ENCODE measurements around the gene NLRP12. TPM values are rescaled to one million over a fixed set of nuclear protein-coding genes. Genes with fewer than 3 reads are reported as not detected.

The NLRP12 gene, protein sequence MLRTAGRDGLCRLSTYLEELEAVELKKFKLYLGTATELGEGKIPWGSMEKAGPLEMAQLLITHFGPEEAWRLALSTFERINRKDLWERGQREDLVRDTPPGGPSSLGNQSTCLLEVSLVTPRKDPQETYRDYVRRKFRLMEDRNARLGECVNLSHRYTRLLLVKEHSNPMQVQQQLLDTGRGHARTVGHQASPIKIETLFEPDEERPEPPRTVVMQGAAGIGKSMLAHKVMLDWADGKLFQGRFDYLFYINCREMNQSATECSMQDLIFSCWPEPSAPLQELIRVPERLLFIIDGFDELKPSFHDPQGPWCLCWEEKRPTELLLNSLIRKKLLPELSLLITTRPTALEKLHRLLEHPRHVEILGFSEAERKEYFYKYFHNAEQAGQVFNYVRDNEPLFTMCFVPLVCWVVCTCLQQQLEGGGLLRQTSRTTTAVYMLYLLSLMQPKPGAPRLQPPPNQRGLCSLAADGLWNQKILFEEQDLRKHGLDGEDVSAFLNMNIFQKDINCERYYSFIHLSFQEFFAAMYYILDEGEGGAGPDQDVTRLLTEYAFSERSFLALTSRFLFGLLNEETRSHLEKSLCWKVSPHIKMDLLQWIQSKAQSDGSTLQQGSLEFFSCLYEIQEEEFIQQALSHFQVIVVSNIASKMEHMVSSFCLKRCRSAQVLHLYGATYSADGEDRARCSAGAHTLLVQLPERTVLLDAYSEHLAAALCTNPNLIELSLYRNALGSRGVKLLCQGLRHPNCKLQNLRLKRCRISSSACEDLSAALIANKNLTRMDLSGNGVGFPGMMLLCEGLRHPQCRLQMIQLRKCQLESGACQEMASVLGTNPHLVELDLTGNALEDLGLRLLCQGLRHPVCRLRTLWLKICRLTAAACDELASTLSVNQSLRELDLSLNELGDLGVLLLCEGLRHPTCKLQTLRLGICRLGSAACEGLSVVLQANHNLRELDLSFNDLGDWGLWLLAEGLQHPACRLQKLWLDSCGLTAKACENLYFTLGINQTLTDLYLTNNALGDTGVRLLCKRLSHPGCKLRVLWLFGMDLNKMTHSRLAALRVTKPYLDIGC
- 0.02 TPM in 1 of 5 replicates, not detected in the others for total RNA-seq (2022; extraction: Qiagen RNA extraction; ENCODE audit: low read depth)

DNA sequence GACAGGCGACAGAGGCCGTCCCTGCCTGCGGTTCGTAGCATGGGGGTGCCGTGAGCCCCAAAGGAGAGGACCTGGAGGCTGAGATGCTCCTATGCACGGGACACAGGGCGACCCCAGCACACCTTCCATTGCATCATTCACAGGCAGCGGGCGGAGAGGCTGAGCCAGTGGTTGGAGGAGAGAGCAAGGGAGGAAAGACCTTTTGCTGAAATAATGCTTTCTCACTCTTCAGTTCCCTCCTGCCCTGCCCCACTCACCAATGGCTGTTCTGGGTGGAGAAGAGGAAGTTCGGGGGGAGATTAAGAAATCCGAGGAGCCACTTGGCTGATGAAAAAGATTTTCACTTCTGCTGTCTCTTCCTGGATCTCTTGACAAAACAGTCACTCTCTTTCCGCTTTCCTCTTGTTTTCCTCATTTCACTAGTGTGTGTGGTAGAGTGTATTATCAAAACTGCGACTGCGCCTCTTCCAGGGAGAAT is at the start of gene NLRP12:
Gene NLRP12, minus strand, starts transcription at position 181 of the 478 bp plus-strand sequence. Its CDS starts 140 bp downstream, at position 41.

DNA sequence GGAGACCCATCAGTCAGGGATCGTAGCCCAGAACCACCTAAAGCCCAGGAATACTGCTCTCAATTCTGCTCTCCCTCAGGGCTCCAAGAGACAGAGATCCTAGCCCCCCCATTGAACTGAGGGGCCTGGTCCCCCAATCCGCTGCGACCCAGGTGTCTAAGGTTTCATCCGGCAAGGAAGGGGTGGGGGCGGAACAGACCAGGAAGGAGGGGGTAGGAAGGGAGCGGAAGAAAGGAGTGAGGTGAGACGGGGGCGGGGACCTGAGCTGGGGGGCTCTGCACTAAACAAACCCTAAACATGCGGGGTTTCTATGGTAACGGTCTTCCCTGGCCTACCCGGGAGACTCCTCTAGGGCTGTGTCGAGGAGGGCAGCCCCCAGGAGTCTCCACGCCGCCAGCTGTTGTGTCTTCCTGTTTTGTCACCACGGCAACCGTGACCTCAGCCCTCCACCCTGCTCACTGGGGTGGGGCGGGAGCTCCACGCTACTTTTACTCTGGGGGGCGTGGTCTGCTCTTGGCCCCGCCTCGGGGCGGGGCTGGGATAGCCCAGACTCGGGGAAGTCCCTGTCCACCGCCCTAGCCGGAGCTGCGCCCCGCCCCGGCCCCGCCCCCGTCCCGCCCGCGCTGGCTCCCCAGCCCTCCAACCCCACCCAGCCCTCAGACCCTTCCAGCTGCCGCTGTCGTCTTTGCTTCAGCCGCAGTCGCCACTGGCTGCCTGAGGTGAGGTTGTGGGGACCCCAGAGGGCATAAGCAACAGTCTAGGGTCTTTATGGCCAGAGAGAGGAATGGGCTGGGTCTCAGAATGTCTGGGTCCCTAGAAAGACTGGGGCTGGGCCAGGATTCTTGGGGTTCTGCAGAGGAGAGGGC is 43.3 kb upstream of the NLRP12 start, which contains the start of gene MYADM:
Gene MYADM, plus strand, starts transcription at position 659 of the 866 bp plus-strand sequence. CDS start 5,647 bp downstream, outside the sequence.

Other genes starting within 250 kb of the NLRP12 start
- not detected in 5 replicates for gene DPRX, start 192.3 kb downstream of the NLRP12 start, total RNA-seq (2022; extraction: Qiagen RNA extraction; ENCODE audit: low read depth)
- gene MYADM, start 43.6 kb upstream of the NLRP12 start, total RNA-seq (2022; extraction: Qiagen RNA extraction; ENCODE audit: low read depth) = 232 to 314 TPM (median 275 TPM) in 5 replicates
- 5.2 to 6.9 TPM (median 5.8 TPM) in 5 replicates for gene PRKCG, start 57.9 kb upstream of the NLRP12 start, total RNA-seq (2022; extraction: Qiagen RNA extraction; ENCODE audit: low read depth)
- gene CACNG7, start 85.0 kb upstream of the NLRP12 start, total RNA-seq (2022; extraction: Qiagen RNA extraction; ENCODE audit: low read depth) = 6.8 to 10.8 TPM (median 9.6 TPM) in 5 replicates
- gene CACNG8, start 138.6 kb upstream of the NLRP12 start, total RNA-seq (2022; extraction: Qiagen RNA extraction; ENCODE audit: low read depth) = 1.2 to 1.9 TPM (median 1.7 TPM) in 5 replicates
- 9.7 to 13.4 TPM (median 10.8 TPM) in 5 replicates for gene CACNG6, start 167.3 kb upstream of the NLRP12 start, total RNA-seq (2022; extraction: Qiagen RNA extraction; ENCODE audit: low read depth)
- gene VSTM1, start 239.6 kb upstream of the NLRP12 start, total RNA-seq (2022; extraction: Qiagen RNA extraction; ENCODE audit: low read depth) = 0.35 to 0.81 TPM (median 0.79 TPM) in 4 of 5 replicates, not detected in the other